ENCODE results near the gene ST8SIA2.
"Not testable (repeated sequence)": the region's sequence is repeated elsewhere in the genome, so short reads cannot be mapped to it uniquely, and the experiment has no call there.

The ST8SIA2 gene

DNA sequence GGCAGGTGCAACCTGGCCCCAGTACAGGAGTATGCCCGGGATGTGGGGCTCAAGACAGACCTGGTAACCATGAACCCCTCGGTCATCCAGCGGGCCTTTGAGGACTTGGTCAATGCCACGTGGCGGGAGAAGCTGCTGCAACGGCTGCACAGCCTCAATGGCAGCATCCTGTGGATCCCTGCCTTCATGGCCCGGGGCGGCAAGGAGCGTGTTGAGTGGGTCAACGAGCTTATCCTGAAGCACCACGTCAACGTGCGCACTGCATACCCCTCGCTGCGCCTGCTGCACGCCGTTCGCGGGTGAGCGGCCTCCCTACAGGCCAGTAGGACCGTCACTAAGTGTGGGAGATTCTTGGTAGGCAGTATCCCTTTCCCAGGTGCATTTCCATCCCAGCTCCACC lies 51.0 kb downstream of the ST8SIA2 start:
- DNase-seq, result no peak

DNA sequence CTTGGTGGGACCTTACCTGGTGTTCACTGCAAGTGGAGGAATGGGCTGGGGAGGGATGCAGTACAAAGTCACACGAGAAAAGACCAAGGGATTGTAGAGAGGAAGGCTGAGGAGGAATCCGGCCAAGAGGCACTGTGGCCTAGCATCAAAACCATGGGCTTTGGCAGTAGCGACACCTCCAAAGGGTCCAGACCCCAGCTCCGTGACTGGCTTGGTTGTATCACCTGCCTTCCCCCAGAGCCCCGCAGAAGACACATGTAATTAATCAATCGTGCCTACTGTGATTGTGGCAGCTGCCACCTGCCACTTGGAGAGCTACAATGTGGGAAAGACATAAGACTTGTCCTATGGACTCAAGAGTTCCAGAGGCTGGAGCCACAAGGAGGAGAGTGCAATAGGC lies 54.7 kb downstream of the ST8SIA2 start:
- no peak for DNase-seq

DNA sequence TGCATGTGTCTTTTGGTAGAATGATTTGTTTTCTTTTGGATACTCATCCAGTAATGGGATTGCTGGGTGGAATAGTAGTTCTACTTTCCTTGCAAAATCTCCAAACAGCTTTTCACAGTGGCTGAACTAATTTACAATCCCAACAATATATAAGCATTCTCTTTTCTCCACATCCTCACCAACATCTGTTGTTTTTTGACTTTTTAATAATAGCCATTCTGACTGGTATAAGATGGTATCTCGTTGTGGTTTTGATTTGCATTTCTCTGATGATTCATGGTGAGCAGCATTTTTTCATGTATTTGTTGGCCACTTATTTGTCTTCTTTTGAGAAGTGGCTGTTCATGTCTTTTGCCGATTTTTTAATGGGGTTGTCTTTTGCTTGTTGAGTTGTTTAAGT lies 55.8 kb downstream of the ST8SIA2 start:
- DNase-seq, result no peak

DNA sequence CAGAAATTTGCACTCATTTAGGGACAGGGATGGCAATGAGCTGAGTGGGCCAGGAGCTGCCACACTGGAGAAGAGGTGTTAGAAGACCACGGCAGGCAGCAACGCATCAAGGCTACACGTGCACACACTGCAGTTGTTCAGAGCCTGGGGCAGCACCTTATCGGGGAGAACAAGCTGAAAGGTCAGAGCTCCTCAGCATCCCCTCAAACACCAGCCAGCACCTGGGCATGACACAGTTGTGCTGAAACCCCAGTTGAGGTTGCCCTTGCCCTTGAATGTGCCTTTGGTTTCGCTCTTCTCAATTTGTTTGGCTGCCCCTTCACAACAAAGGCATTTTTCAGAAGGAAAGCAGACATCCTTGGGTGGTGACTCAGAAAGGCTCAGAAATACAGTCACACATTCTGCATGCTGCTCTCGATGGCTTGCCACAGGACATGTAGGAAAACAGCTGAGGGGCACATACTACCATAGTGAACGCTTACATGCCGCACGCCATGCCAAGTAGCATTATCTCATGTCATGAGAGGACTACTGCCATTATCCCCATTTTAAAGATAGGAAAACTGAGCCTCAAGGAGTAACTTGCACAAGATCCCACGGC lies 57.6 kb downstream of the ST8SIA2 start:
- DNase-seq, result no peak

DNA sequence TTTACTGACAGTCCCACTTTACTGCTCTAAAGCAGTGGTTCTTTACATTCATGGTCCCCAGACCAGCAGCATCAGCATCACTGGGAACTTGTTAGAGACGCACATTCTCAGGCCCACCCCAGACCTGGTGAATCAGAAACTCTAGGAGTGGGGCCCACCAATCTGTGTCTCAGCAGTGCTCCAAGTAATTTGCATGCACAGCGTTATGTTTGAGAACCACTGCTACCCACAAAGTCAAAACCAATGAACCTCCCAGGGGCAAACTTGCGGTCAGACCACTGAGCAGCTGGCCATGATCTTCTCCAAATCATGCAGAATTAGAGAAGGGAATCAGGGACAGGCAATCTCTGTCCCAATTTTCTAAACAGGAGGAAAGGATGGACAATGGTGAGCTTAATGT lies 58.5 kb downstream of the ST8SIA2 start:
- DNase-seq, result no peak

DNA sequence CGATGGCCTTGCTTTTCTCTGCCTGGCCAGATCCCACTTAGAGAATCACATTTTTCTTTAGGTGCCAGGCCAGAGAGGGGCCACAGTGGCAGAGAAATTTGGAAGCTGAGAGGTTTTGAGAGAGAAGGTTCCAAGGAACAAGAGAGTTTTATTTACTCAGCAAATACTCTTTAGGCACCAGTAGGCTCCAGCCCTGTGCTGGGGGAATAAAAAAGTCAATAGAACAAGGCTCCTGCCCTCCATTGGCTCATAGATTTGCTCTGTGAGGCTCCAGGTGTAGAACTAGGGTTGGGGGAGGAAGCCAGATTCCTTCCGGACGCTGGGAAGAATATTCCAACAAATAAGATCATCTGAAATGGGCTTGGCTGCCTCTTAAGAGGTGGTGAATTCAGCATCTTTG lies 59.9 kb downstream of the ST8SIA2 start:
- DNase-seq, result no peak

DNA sequence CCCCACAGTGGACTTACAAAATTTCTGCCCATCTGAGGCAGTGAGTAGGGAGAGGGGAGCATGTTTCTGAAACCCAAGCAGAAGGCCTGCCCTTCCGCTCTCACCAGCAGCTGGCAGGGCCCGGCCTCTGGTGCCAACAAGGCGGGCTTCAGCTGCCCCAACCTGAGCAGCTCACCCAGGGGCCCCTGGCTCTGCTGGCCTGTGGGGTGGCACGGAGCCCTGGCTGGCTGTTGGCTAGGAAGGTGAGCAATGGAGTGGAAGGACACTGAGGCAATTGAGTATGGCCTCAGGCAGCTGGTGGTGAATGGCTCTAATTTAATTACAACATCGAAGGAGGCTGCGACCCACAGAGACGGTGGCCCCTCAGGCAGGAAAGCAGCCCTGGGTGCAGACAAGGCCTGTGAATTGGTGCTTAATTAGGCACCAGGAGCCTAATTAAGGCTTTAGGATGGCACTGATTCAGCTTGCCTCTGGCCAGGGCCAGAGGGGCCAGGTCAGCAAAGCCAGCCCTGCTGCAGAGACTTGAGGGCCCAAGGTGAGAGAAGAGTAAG lies 60.9 kb downstream of the ST8SIA2 start:
- no peak for DNase-seq

DNA sequence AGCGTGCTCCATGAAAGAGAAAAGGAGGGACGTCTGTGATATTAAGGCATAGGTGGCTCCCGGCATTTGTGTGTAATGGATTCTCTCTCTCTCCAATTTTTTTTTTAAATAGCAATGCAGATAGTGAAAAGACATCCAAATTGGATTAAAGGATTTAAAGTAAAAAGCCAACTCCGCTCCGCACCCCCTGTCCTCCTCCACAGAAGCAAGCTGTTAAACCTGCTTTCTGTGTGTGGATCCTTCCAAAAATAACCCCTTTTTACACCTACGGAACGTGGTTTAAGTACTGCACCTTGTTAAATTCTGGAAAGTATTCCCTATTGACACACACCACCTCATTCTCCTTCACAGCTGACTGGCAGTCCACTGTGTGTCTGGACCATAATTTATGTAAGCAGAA lies 61.6 kb downstream of the ST8SIA2 start:
- no peak for DNase-seq

DNA sequence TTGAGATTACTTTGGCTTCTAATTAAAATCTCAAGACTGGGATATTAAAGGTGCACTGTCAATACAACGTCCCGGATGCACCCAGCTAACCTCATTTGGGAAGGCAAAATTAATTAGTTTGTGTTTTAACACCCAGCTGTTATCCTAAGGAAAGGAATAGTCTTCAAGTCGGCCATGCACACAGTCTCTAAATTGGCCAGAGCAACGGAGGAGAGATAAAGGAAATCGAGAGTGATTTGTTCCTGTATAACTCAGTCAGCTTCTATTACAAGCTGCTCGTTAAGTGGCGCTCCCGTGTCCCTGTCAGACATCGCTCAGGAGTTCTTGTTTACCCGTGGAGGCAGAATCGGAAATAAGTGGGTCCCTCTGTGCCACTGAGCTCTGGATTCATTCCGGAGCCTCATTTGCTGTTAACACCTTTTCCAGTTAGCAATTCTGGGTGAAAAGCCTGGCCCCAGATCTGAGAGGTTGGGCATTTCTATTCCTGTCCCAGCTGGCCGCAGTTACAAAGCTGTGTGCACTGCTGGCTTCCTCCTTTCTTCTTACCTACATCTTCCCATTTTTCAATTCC lies 63.9 kb downstream of the ST8SIA2 start:
- DNase-seq, result no peak

DNA sequence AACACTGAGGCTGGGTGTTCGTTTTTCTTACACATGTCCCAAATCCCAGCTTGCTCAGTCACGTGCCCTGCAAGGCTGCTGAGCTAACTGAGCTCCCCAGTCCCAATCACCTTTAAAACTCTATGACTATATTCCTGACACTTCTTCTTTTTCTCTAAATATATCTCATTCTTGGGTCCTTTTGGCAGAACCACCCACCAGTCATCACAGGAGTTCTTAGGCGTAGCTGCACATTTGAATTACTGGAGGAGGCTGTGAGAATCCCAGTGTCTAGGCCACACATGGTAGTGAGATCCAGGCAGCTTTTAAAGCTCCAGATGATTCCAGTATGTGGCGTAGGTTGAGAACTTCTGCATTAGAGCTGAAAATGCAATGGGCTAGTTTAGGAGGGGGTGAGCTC lies 66.3 kb downstream of the ST8SIA2 start:
- DNase-seq, result no peak

DNA sequence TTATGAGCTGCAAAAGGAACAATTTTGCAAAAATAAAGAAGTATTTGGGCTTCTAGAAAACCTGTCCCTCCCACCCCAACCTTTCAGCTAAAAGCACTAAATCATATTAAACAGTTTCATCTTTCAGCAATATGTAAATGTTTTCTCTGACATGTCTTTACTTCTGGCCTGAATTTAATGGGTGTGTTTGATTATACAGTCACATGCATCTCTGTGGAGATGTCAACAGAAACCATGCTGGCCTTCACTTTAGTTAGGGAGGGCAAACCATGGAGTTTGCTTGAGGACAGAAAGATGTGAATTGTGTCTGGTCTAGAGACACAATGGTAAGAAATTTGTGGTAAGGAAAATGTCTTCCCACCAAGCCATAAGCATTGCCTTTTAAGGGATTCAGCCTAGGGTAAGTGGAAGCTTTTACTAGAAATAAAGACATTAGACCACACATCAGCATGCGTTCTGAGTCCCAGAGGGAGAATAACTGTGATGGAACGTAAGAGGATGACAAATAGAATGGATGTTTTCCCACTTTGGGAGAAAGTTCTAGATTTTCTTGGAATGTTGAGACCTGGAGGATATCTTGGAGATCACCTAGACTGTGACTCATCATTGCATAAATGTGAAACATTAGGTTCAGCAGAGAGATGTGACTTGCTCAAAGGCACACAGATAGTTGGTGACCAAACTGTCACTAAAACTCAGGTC lies 68.9 kb downstream of the ST8SIA2 start:
- no peak for DNase-seq

DNA sequence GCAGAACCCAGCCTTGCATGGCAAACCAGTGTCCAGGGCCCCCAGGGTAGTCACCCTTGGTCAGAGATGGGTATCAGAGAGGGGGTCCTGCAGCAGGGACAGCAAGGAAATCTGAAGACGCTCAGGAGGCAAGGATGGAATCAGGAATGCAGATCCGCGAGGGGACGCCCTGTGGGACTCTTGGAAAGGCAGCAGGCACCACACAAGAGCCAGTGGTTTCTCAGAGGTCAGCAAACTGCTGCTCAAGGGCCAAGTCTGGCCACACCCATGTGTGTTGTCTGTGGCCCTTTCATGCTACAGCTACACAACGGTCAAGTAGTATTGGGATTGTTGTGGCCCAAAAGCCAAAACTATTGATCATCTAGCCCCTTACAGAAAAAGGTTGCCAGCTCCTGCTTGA lies 69.7 kb downstream of the ST8SIA2 start:
- no peak for DNase-seq

DNA sequence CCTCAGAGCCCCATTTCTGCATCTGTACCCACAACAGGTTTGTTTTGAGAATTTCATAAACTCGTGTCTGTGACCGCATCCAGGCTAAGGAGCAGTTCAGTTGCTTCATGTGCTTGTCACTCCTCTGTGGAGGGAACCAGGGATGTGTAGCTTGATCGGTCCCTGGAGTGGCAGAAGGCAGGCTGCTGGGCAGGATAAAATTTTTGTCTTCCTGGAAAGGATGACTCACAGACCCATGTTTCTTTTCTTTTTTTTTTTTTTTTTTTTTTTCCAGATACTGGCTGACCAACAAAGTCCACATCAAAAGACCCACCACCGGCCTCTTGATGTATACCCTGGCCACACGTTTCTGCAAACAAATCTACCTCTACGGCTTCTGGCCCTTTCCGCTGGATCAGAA lies 70.1 kb downstream of the ST8SIA2 start:
- no peak for DNase-seq

DNA sequence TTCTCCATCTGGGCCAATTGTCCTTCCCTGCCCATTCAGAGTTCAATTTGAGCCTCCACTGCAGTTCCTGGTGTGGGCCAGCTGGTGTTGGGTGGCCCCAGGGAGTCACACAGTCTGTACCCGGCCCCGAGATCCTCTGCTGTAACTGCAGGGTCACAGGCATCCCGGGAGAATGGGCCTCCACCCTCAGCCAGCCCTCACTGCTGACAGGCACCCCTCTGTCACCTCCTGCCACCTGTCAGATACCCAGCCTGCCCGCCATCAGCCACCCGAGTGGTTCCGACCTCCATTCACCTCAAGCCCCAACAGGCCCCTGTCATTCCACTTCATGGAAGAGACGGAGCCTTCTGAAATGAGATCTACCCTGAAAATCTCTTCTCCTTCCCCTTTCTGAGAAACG lies 73.2 kb downstream of the ST8SIA2 start:
- DNase-seq, result no peak

DNA sequence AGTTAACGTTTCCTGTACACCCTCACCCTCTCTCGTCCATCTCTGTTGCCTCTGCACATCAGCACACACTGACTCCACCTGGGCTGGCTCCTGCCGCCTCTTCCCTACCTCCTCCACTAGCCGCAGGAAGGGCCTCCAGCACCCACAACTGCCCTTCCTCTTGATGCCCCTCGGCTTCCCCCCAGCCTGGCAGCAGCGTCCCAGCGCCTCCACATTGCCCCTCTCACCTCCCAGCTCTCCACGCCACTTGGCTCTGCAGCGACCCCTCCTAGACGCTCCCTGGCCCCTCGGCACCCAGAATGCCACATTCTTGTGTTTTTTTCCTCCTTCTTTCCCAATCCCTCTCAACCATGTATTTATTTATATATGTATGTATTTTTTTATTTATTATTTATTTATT lies 73.6 kb downstream of the ST8SIA2 start:
- no peak for DNase-seq

DNA sequence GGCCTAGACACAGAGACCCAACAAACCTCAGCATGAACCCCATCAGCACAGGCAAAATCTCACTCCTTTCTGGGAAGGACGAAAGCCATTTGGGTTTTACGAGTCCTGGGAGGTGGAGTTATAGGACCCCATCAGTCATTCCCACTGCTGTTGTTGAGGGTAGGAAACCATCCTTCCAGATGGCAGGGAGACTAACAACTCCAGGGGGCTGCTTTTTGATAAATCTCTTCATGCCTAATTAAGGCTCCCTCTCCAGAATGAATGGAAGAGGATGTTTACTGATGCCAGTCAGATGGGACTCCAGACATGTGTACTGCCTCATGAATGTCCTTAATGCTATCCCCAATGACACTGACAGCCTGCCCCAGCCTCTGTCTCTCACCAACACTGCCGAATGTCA lies 75.3 kb downstream of the ST8SIA2 start:
- DNase-seq, result no peak

DNA sequence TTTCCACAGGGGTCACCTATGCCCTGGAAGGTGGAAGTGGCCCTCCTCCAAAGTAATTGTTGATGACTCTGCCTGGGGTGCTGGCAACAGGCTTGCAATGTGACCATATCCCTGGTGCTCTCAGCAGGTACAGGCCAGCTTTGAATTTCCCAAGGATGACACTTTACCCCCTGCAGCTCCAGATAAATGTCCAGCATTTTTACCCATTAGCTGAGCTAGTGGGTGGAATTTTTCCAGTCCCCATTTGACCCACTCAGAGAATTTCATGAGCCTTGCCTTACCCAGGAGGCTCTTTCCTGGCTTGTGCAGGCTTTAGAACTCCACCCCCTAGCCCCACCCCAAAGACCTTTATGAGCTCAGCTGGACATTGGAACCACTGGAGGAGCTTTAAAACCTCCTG lies 77.6 kb downstream of the ST8SIA2 start:
- DNase-seq, result no peak

DNA sequence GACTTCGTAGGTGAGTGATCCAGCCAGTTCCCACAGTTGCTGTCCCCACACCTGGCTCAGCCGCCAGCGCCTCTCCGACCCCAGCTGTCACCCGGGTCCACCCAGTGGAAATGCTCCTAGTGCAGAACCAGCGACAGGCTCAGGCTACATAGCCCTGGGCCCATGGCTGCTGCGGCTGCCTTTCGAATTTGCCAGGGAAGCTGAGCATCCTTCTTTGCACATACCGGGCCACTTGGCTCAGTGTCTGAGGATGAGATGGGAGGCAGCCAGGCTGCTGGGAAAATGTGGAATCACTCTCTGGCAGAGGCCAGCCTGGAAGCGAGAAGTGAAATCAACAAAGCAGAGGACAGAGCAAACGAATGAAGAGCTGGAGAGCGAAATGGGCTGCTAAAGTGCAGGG lies 80.1 kb downstream of the ST8SIA2 start:
- DNase-seq, result no peak

DNA sequence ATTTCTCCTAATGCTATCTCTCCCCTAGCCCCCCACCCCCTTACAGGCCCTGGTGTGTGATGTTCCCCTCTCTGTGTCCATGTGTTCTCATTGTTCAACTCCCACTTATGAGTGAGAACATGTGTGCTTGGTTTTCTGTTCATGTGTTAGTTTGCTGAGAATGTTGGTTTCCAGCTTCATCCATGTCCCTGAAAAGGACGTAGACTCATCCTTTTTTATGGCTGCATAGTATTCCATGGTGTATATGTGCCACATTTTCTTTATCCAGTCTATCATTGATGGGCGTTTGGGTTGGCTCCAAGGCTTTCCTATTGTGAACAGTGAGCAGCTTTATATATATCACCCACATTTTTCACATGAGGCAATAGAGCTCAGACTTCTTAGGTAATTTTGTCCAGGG lies 86.0 kb downstream of the ST8SIA2 start:
- not testable (repeated sequence) for DNase-seq

DNA sequence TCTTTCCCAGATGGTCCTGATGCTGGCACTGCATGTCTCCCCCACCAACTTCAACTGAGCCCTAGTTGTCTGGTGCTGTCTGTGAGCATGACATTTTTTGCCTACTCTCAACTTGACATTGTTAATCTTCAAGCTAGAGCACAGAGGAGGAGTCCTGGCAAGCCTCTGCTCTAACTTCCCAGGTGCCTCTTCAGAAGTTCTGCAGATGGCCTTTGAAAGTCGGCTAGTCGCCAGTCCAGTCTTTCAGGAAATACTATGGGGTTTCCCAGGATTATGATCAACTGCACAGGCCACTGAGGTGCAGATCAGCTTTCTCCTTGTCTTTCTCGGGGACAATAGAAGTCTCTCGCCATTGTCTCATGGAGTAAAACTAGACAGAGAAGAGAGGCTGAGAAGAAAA lies 86.7 kb downstream of the ST8SIA2 start:
- no peak for DNase-seq

DNA sequence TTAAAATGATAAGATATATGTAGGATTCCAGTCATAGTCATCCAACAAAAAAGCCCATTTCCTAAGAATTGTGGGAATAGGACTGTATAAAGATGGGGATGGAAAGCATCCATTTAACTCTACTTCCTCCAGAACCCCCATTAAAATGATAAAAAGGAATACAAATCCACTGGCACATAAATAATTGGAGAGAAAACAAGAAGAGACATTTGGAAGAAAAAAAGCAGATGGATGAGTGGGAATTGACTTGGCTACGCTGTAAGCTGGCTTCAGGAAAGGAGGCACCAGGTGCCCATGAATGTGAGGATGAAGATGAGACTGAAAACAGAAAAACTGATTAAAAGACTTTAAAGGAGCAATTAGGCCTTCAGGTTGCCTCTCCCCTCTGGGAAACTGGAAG lies 91.8 kb downstream of the ST8SIA2 start:
- DNase-seq, result no peak

DNA sequence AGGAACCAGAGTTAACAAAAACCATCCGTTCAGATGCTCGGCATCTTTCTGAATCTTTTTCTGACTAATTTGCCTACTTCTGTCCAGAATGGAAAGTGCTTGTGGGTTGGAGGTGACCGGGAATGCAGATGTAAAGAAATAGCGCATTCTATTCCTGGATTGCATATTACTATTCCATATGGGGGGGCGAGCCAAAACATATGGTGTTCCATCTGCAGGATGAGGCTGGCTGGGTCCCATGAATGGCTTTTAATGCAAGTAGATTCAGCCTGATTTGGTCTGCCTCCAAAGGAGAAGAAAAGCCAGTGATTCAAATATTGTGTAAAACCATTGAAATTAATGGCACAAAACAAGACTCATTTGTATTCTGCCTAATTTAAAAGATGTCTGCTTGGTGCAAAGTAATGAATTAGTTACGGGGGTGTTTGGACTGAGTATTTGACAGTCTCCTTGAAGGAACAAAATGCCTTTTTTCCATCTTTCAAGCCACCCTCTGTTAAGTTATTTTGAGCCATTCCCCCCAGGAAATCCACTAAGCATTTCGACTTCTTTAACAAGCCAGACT lies 99.0 kb downstream of the ST8SIA2 start:
- no peak for DNase-seq

DNA sequence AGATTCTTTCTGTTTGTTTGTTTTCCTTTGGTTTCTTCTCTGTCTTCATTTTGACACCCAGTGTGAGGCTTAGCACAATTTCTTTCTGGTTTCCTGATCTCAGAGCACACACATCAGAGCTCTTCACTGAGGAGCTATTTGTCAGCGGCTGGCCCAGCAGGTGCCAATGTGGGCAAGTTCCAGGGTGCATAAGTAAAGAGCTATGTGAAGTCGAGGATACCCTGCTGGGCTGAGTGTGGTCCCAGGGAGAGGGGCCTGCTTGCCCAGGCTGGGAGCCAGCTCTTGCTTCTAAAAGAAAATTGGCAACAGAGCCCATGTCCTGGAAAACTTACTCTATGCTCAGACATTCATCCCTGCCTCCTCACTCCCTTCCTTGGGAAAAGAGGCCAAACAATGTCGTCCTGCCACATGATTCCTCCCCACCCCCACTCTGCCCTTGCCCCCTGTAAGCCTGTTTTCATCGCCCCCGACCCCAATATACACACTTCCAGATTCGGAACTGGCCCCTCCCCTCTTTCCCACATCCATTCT lies 101.2 kb downstream of the ST8SIA2 start:
- no peak for DNase-seq

DNA sequence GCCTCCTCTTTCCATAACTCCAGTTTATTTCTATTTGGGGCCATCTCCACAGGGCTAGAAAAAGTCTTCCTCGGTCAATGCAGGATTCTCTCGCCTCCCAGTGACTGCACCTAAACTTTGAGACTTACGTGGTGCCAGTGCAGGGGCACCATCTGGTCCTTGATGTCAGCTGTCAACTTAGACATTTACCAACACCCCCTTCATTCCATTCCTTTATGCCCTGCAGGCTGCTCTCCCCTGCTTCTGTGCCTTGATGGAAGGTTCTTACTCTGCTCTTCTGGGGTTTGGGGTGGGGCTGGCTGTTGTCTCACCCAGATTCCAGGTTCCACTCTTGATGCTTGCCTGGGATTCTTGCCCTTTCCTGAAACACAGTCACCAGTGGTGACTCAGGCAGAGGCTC lies 101.8 kb downstream of the ST8SIA2 start:
- no peak for DNase-seq
